Cardiac muscle cell (in vitro differentiated cells and primary cell): ENCODE measurements around the gene TBC1D3B. TPM values are rescaled to one million over a fixed set of nuclear protein-coding genes. Genes with fewer than 3 reads are reported as not detected.

Source experiments
- DNase-seq, 2 donors: peaks; one replicate each; pipeline versions ENCODE4 v3.0.0 to v3.0.0-alpha.2; 2010 to 2017; ENCODE audit warnings: low read depth in 1 of 2, low spot score in 1 of 2
- H3K27ac ChIP-seq: fragments of 200-600 bp; sonication (generic); 2 replicates; pipeline ENCODE4 v1.5.1; 2016
- H3K27me3 ChIP-seq: fragments of 200-600 bp; sonication (generic); 2 replicates; pipeline ENCODE4 v1.6.0; 2016; ENCODE audit warnings: control low read depth
- H3K36me3 ChIP-seq: fragments of 200-600 bp; sonication (generic); 2 replicates; pipeline ENCODE4 v1.5.1; 2016; ENCODE audit warnings: control low read depth
- H3K4me1 ChIP-seq: fragments of 200-600 bp; sonication (generic); 2 replicates; pipeline ENCODE4 v1.8.1; 2017; ENCODE audit warnings: low read depth, mild to moderate bottlenecking, mixed run types
- H3K4me3 ChIP-seq: fragments of 200-600 bp; sonication (generic); 2 replicates; pipeline ENCODE4 v1.5.1; 2016; ENCODE audit warnings: mild to moderate bottlenecking
- H3K9me3 ChIP-seq: fragments of 200-600 bp; sonication (generic); 2 replicates; pipeline ENCODE4 v1.5.1; 2017; ENCODE audit warnings: low read depth, mild to moderate bottlenecking, control low read depth
- polyA plus RNA-seq: library from polyadenylated mRNA; unstranded; fragments of >200 nt; fragmentation: Nextera tagmentation; extraction: Ambion mirVana; gene quantifications from 2 replicates; pipeline ENCODE4 v1.2.1, GENCODE V29; 2016
- total RNA-seq: library from RNA; depleted of rRNA; stranded (reverse); fragments of >200 nt; gene quantifications from 2 replicates; pipeline ENCODE4 v1.2.3, GENCODE V29; 2016
- TF ChIP-seq, protein P1 (sequence below): IDR thresholded peaks from 2 replicates; pipeline ENCODE4 v1.5.1; 2012; ENCODE audit warnings: low read depth, mild to moderate bottlenecking, low read length

Gene TBC1D3B
- total and polyA plus RNA-seq, 2 experiments from 2014 or later = 4.0 to 5.5 TPM

DNA sequence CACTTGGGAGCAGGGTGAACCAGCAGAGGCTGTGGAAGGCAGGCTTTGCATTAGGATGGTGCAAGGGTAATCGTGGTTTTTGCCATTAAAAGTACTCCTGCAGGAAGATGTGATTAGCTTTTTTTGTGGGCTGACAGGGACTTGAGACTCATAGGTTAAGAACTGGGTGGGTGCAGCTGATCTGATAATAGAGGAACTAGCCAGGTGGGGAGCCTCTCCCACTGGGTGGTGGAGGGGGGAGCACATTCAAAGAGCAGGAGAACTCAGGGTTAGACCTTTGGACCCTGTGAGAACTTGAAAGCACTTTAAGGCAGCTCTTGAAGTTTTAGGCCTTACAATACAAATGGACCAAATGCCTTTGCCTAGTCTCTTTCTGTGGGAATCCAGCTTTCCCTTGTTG, 40.4 kb downstream of the TBC1D3B start:
- H3K36me3 ChIP-seq = no peaks in the 10 kb centered on the region
- TF ChIP-seq, protein P1, sequence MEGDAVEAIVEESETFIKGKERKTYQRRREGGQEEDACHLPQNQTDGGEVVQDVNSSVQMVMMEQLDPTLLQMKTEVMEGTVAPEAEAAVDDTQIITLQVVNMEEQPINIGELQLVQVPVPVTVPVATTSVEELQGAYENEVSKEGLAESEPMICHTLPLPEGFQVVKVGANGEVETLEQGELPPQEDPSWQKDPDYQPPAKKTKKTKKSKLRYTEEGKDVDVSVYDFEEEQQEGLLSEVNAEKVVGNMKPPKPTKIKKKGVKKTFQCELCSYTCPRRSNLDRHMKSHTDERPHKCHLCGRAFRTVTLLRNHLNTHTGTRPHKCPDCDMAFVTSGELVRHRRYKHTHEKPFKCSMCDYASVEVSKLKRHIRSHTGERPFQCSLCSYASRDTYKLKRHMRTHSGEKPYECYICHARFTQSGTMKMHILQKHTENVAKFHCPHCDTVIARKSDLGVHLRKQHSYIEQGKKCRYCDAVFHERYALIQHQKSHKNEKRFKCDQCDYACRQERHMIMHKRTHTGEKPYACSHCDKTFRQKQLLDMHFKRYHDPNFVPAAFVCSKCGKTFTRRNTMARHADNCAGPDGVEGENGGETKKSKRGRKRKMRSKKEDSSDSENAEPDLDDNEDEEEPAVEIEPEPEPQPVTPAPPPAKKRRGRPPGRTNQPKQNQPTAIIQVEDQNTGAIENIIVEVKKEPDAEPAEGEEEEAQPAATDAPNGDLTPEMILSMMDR = no peak
- H3K4me3 ChIP-seq = no peak overlapping the region
- no peaks in the 10 kb centered on the region for H3K9me3 ChIP-seq
- no peak overlapping the region for H3K27ac ChIP-seq
- peaks cover 17% of the 10 kb centered on the region for H3K4me1 ChIP-seq
- no peak for DNase-seq
- H3K27me3 ChIP-seq = peaks cover 13% of the 10 kb centered on the region

DNA sequence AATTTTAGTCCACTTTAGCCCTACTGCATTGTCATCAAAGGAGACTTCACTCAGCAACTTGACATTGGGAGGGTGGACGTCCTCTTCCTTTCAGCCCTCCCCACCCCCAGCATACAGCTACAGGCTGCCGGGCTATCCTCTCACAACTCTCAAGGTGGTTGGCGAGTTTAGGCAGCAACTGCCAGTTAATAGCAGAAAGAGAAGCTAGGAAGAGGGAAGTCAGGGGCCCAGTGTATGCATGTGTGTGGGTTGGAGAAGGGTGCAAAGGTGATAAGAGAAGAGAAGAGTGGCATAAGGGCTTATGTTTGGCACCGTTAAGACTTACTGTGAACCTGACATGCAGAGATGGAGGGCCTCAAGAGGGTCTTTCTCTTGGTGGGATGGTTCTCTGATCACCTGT, 41.0 kb downstream of the TBC1D3B start:
- Histone ChIP-seq H3K4me1 (peaks cover 19% of the 10 kb centered on the region), H3K4me3 (no peak overlapping the region), H3K36me3 (no peaks in the 10 kb centered on the region), H3K27me3 (peaks cover 11% of the 10 kb centered on the region), H3K27ac (no peak overlapping the region), H3K9me3 (no peaks in the 10 kb centered on the region)
- DNase-seq = no peak
- TF ChIP-seq, protein P1 = no peak

DNA sequence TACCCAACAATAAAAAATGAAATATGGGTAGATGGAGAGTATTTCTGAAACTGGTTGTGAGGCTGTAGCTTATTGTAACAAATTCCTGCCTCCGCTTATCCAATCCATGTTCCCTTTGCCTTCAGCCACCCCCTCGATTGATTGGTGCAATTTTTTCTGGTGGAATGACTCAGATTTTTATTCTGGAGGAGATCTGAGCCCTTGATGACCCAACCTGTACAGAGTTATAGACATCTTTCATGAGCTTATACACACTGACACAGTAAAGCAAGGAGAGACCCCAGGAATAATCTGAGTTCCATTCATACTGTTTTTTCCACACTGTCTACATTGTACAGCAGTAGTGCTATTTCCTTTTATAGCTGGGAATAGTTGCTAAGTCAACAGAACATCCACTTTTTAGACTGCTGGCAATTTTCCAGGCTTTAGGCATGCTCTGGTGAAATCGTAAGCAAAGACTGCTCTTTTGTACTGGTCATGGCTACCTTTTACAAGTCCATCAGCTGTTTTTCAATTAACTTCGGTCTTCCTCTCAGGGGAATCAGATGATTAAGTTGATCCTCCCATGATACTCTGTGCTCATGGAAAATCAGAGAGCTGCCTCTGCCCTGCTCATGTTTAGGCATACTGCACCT, 42.7 kb downstream of the TBC1D3B start:
- H3K36me3 ChIP-seq = no peaks in the 10 kb centered on the region
- peak in 1 of 2 donors; percentile 60 for DNase-seq
- peaks cover 16% of the 10 kb centered on the region for H3K27me3 ChIP-seq
- H3K4me1 ChIP-seq = peaks cover 24% of the 10 kb centered on the region
- TF ChIP-seq, protein P1 = no peak
- H3K9me3 ChIP-seq = no peaks in the 10 kb centered on the region
- no peak overlapping the region for H3K27ac ChIP-seq
- H3K4me3 ChIP-seq = no peak overlapping the region

DNA sequence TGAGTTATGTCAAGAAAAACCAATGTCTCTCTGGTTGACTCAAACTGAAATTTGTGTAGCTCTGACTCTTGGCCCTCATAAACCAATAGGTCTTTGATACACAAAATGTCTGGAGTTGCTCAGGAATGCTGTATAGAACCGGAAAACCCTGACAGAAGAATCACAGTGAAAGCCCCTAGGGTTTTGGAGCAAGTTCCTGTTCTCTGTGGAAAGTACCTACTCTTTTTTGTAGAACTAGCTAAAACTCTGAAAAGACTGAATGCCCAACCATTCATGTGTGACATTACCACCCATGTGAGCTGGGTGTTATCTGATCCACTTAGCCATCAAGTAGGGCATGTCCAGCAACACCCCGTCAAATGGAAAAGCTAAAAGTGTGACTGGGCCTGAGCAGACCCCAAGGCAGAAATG, 44.0 kb downstream of the TBC1D3B start:
- TF ChIP-seq, protein P1 = no peak
- peaks cover 24% of the 10 kb centered on the region for H3K4me1 ChIP-seq
- peak overlapping the region; percentile 5 for H3K27ac ChIP-seq
- peak in 1 of 2 donors; percentile 67 for DNase-seq
- peaks cover 9% of the 10 kb centered on the region for H3K27me3 ChIP-seq
- no peaks in the 10 kb centered on the region for H3K36me3 ChIP-seq
- no peak overlapping the region for H3K4me3 ChIP-seq
- H3K9me3 ChIP-seq = no peaks in the 10 kb centered on the region

DNA sequence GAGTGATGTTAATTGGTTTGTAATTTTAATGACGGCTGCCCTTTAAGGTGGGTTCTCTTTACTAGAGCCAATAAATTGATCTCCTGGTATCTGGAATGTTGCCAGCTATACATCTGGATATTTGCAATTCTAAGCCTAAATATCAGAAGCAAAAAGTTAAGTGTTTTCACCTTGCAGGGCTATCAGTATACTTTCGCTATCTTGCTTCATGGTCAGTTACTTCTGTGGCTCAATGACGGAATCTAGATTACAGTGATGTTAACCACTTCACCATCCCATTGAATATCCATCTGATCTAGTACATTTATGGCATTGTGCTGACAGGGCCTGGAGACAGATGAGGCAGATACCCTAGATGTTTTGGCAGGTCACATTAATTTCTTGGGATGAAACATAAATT, 44.5 kb downstream of the TBC1D3B start:
- Histone ChIP-seq H3K27ac (no peak overlapping the region), H3K9me3 (no peaks in the 10 kb centered on the region), H3K27me3 (peaks cover 5% of the 10 kb centered on the region), H3K4me1 (peaks cover 24% of the 10 kb centered on the region), H3K4me3 (no peak overlapping the region), H3K36me3 (no peaks in the 10 kb centered on the region)
- DNase-seq = no peak
- TF ChIP-seq, protein P1 = no peak
